Thoracic aorta (tissue), 2 donors: ENCODE measurements around the gene DSCAM. TPM values are rescaled to one million over a fixed set of nuclear protein-coding genes. Genes with fewer than 3 reads are reported as not detected.

ENCODE experiments used
- ATAC-seq: fragments of 150-250 bp; one replicate; pipeline ENCODE4 v1.8.0; 2017; ENCODE audit warnings: low read depth; ENCODE audit not compliant: insufficient number of reproducible peaks, low FRiP score
- DNase-seq: peaks from one replicate; pipeline ENCODE4 v3.0.0-alpha.2; 2020; ENCODE audit warnings: low spot score
- H3K27ac ChIP-seq, 2 donors: fragments of 200-600 bp; sonication (generic); 1 replicate in 1 of 2; 2 replicates in 1 of 2; pipeline ENCODE4 v1.5.1; 2016; ENCODE audit warnings: mild to moderate bottlenecking in 2 of 2, moderate library complexity in 2 of 2
- H3K27me3 ChIP-seq: fragments of 200-600 bp; sonication (generic); replicated peaks from 2 replicates; pipeline ENCODE4 v1.6.0; 2016; ENCODE audit warnings: mild to moderate bottlenecking; ENCODE audit not compliant: insufficient read depth
- H3K36me3 ChIP-seq: fragments of 200-600 bp; sonication (generic); one replicate; pipeline ENCODE4 v1.5.1; 2016
- H3K4me1 ChIP-seq, 2 donors: fragments of 200-600 bp; sonication (generic); 1 replicate in 1 of 2; 2 replicates in 1 of 2; pipeline versions ENCODE4 v1.5.1 to v1.6.0; 2016; ENCODE audit warnings: low read depth in 2 of 2, mild to moderate bottlenecking in 1 of 2; ENCODE audit not compliant: control insufficient read depth in 1 of 2
- H3K4me3 ChIP-seq: fragments of 200-600 bp; sonication (generic); 2 replicates; pipeline ENCODE4 v1.5.1; 2016; ENCODE audit warnings: mild to moderate bottlenecking
- H3K9me3 ChIP-seq: fragments of 200-600 bp; sonication (generic); 2 replicates; pipeline ENCODE4 v1.5.1; 2016
- total RNA-seq, 2 donors: library from RNA; depleted of rRNA; stranded (reverse); fragments of >200 nt; gene quantifications; one replicate each; pipeline versions ENCODE4 v1.1.0 to v1.2.3, GENCODE V29; 2016
- TF ChIP-seq, protein P1 (sequence below): fragments of 200-600 bp; sonication (generic); IDR thresholded peaks from one replicate; pipeline ENCODE4 v1.5.1; 2019; ENCODE audit warnings: antibody characterized with exemption

Gene DSCAM
- total RNA-seq, 2 donors from 2014 or later: not detected

GRCh38 chr21:40158366-40158765 lies 688.6 kb downstream of the DSCAM start:
- no peak overlapping the region for H3K27ac ChIP-seq
- no peaks in the 10 kb centered on the region for H3K4me1 ChIP-seq
- H3K36me3 ChIP-seq: no peaks in the 10 kb centered on the region
- H3K9me3 ChIP-seq: no peaks in the 10 kb centered on the region
- H3K27me3 ChIP-seq: no peaks in the 10 kb centered on the region
- no peak for ATAC-seq
- DNase-seq: no peak
- H3K4me3 ChIP-seq: no peak overlapping the region
- TF ChIP-seq, protein P1, sequence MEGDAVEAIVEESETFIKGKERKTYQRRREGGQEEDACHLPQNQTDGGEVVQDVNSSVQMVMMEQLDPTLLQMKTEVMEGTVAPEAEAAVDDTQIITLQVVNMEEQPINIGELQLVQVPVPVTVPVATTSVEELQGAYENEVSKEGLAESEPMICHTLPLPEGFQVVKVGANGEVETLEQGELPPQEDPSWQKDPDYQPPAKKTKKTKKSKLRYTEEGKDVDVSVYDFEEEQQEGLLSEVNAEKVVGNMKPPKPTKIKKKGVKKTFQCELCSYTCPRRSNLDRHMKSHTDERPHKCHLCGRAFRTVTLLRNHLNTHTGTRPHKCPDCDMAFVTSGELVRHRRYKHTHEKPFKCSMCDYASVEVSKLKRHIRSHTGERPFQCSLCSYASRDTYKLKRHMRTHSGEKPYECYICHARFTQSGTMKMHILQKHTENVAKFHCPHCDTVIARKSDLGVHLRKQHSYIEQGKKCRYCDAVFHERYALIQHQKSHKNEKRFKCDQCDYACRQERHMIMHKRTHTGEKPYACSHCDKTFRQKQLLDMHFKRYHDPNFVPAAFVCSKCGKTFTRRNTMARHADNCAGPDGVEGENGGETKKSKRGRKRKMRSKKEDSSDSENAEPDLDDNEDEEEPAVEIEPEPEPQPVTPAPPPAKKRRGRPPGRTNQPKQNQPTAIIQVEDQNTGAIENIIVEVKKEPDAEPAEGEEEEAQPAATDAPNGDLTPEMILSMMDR: no peak

GRCh38 chr21:40155563-40155962 lies 691.4 kb downstream of the DSCAM start:
- TF ChIP-seq, protein P1: no peak
- Histone ChIP-seq H3K36me3 (no peaks in the 10 kb centered on the region), H3K9me3 (no peaks in the 10 kb centered on the region), H3K27ac (no peak overlapping the region), H3K4me1 (no peaks in the 10 kb centered on the region), H3K27me3 (no peaks in the 10 kb centered on the region), H3K4me3 (no peak overlapping the region)
- DNase-seq: no peak
- no peak for ATAC-seq

GRCh38 chr21:40153351-40153750 lies 693.6 kb downstream of the DSCAM start:
- Histone ChIP-seq H3K27me3 (no peaks in the 10 kb centered on the region), H3K36me3 (no peaks in the 10 kb centered on the region), H3K4me1 (no peaks in the 10 kb centered on the region), H3K4me3 (no peak overlapping the region), H3K9me3 (no peaks in the 10 kb centered on the region), H3K27ac (no peak overlapping the region)
- DNase-seq: no peak
- TF ChIP-seq, protein P1: no peak
- no peak for ATAC-seq

- TF ChIP-seq, protein P1: no peak
- H3K27me3 ChIP-seq: no peaks in the 10 kb centered on the region
- no peaks in the 10 kb centered on the region for H3K4me1 ChIP-seq
- no peaks in the 10 kb centered on the region for H3K36me3 ChIP-seq
- H3K4me3 ChIP-seq: no peak overlapping the region
- DNase-seq: no peak
- ATAC-seq: no peak
- H3K27ac ChIP-seq: no peak overlapping the region
- H3K9me3 ChIP-seq: no peaks in the 10 kb centered on the region
These were observed 694.5 kb downstream of the DSCAM start for GRCh38 chr21:40152476-40152875.

DNA sequence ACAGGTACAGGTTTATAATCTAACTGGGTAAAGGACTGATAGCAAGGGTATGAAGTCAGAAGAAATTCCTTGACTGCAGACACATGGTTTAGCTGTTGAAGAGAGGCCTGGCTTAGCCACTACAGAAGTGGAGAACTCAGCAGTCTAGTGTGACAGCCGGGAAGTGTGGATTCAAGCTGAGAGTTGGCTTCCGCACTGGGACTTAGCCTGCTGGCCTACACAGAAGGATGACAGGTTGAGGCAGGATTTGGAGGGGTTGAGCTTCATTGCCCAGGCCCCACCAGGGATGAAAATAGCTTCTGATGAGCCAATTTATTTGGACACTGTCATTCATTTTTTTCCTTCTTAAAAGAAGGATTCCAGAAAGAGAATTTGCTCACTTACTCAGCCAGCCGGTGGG lies 695.3 kb downstream of the DSCAM start:
- no peak for ATAC-seq
- Histone ChIP-seq H3K9me3 (no peaks in the 10 kb centered on the region), H3K4me1 (no peaks in the 10 kb centered on the region), H3K36me3 (no peaks in the 10 kb centered on the region), H3K4me3 (no peak overlapping the region), H3K27ac (no peak overlapping the region), H3K27me3 (no peaks in the 10 kb centered on the region)
- TF ChIP-seq, protein P1: no peak
- no peak for DNase-seq
